Right lobe of liver (tissue), 6 donors: ENCODE data around the gene TADA2A. TPM values are rescaled to one million over a fixed set of nuclear protein-coding genes. Genes with fewer than 3 reads are reported as not detected.

ENCODE experiments used
- ATAC-seq, 4 donors: fragments of 200-7000 bp; cut with Tn5 transposase; one replicate each; pipeline ENCODE4 v1.9.1; 2020; ENCODE audit warnings: mild to moderate bottlenecking in 4 of 4, moderate library complexity in 4 of 4
- DNase-seq, 3 donors: peaks; one replicate each; pipeline ENCODE4 v3.0.0-alpha.2; 2020
- H3K27ac ChIP-seq, 3 donors: fragments of 200-600 bp; one replicate each; pipeline ENCODE4 v1.8.0; 2022
- H3K27me3 ChIP-seq, 2 donors: fragments of 200-600 bp; one replicate each; pipeline ENCODE4 v1.8.0; 2022
- H3K36me3 ChIP-seq, 4 donors: fragments of 200-600 bp; sonication (generic) in 1 of 4; one replicate each; pipeline versions ENCODE4 v1.5.1 to v1.8.0; 2017 to 2022; ENCODE audit warnings: control low read depth in 1 of 4
- H3K4me1 ChIP-seq, 4 donors: fragments of 200-600 bp; sonication (generic) in 1 of 4; one replicate each; pipeline versions ENCODE4 v1.5.1 to v1.8.0; 2017 to 2022; ENCODE audit warnings: control low read depth in 1 of 4
- H3K4me3 ChIP-seq, 3 donors: fragments of 200-600 bp; one replicate each; pipeline ENCODE4 v1.8.0; 2022
- H3K9me3 ChIP-seq, 4 donors: fragments of 200-600 bp; sonication (generic) in 1 of 4; one replicate each; pipeline versions ENCODE4 v1.5.1 to v1.8.0; 2017 to 2022; ENCODE audit warnings: control low read depth in 1 of 4
- CTCF ChIP-seq, 4 donors: fragments of 200-600 bp in 3 of 4; fragments of 450-650 bp in 1 of 4; IDR thresholded peaks; one replicate each; pipeline versions ENCODE4 v1.5.1 to v1.8.0; 2016 to 2022; ENCODE audit warnings: antibody characterized with exemption in 4 of 4, mild to moderate bottlenecking in 2 of 4
- POLR2A ChIP-seq: fragments of 450-650 bp; IDR thresholded peaks from one replicate; pipeline ENCODE4 v1.6.1; 2017; ENCODE audit warnings: antibody characterized with exemption, mild to moderate bottlenecking
- WGBS: methylation state at CpG from one replicate; pipeline ENCODE4 v1.1.6; 2018; ENCODE audit warnings: low coverage, low lambda C conversion rate; ENCODE audit not compliant: insufficient coverage; ENCODE audit errors: missing lambda C conversion rate; 5-methylcytosine and 5-hydroxymethylcytosine counted together
- intact Hi-C, 2 donors: fragments of 100-400 bp; cut with DNase I; formaldehyde crosslinking; loops; one replicate each; pipeline versions ENCODE4 v1.11.2 to v1.14.1; 2022
- total RNA-seq, 6 experiments: library from RNA; depleted of rRNA in 2 of 6; stranded (reverse); fragments of >200 nt in 2 of 6; fragmentation: NEBNext Ultra II Directional in 3 of 6; extraction: Animal tissue kit (Norgen Biotek cat#: 25700) in 3 of 6; gene quantifications; one replicate each; pipeline versions ENCODE4 v1.1.0 to v1.2.4, GENCODE V29; 2016 to 2023
- donor health status: DM: no; HTN: yes; CAD: no.
- donor health status: DM: no; HTN: no; CAD: no.
- donor health status: DM: no; HTN: no; CAD: no.
- donor health status: DM: no; HTN: yes; CAD: no.
- donor health status: DM: no; HTN: yes; CAD: no.

Gene TADA2A
- total RNA-seq, 6 experiments from 2014 or later, result 5.2 to 9.6 (median 7.4) TPM

- WGBS, result 100% methylated on average over 1 of the region's 6 CpGs
- Histone ChIP-seq H3K36me3 (no peaks in the 10 kb centered on the region), H3K27ac (no peak overlapping the region), H3K9me3 (no peaks in the 10 kb centered on the region), H3K4me1 (no peaks in the 10 kb centered on the region), H3K4me3 (no peak overlapping the region), H3K27me3 (no peaks in the 10 kb centered on the region)
- no peak for ATAC-seq
- no peak for DNase-seq
- TF ChIP-seq CTCF (IDR thresholded peaks at IDR 0.05), result no peak
- TF ChIP-seq POLR2A, result no peak
- intact Hi-C loops, result no loop called here
Measured at GRCh38 chr17:37391146-37391545, 15.5 kb upstream of the TADA2A start.

GRCh38 chr17:37392024-37392590, 14.6 kb upstream of the TADA2A start:
- ATAC-seq, result no peak
- WGBS, result 78% methylated on average over 3 of the region's 3 CpGs
- Histone ChIP-seq H3K9me3 (no peaks in the 10 kb centered on the region), H3K27ac (no peak overlapping the region), H3K4me3 (no peak overlapping the region), H3K4me1 (no peaks in the 10 kb centered on the region), H3K27me3 (no peaks in the 10 kb centered on the region), H3K36me3 (no peaks in the 10 kb centered on the region)
- TF ChIP-seq POLR2A (no peak), CTCF (IDR thresholded peaks at IDR 0.05) (no peak)
- intact Hi-C loops, result no loop called here
- DNase-seq, result no peak

GRCh38 chr17:37393352-37393751, 13.3 kb upstream of the TADA2A start:
- no peak overlapping the region for H3K27ac ChIP-seq
- intact Hi-C loops, result no loop called here
- no peak for ATAC-seq
- 94% methylated on average over 5 of the region's 7 CpGs for WGBS
- DNase-seq, result no peak
- no peaks in the 10 kb centered on the region for H3K9me3 ChIP-seq
- H3K4me3 ChIP-seq, result no peak overlapping the region
- no peak for TF ChIP-seq POLR2A
- no peak for TF ChIP-seq CTCF (IDR thresholded peaks at IDR 0.05)
- no peaks in the 10 kb centered on the region for H3K27me3 ChIP-seq
- peaks cover 0 to 3% (median 0%) of the 10 kb centered on the region in 4 donors for H3K4me1 ChIP-seq
- H3K36me3 ChIP-seq, result no peaks in the 10 kb centered on the region

GRCh38 chr17:37399265-37399803, 7.4 kb upstream of the TADA2A start:
- Histone ChIP-seq H3K9me3 (no peaks in the 10 kb centered on the region), H3K27me3 (no peaks in the 10 kb centered on the region), H3K4me3 (no peak overlapping the region), H3K36me3 (no peaks in the 10 kb centered on the region), H3K4me1 (peaks cover 0 to 3% (median 0%) of the 10 kb centered on the region in 4 donors), H3K27ac (no peak overlapping the region)
- 65% methylated on average over 5 of the region's 5 CpGs for WGBS
- ATAC-seq, result peak in 1 of 4 donors; percentile 31
- intact Hi-C loops, result no loop called here
- TF ChIP-seq POLR2A (no peak), CTCF (IDR thresholded peaks at IDR 0.05) (no peak)
- DNase-seq, result no peak
